Stimulated activated CD4-positive, alpha-beta T cell treated with anti-CD3 and anti-CD28 coated beads, TNF-alpha, amount 100 ng/mL, for 1 hour (primary cell): Measurements from ENCODE around the gene SLC8A1.

Experiments used
- DNase-seq, 3 donors: peaks; one replicate each; pipeline ENCODE4 v3.0.0-alpha.2; 2020; ENCODE audit warnings: low read depth in 3 of 3, low spot score in 1 of 3

SLC8A1 gene

GRCh38 chr2:40281021-40281940 lies 170.6 kb downstream of the SLC8A1 start:
- DNase-seq: no peak

DNA sequence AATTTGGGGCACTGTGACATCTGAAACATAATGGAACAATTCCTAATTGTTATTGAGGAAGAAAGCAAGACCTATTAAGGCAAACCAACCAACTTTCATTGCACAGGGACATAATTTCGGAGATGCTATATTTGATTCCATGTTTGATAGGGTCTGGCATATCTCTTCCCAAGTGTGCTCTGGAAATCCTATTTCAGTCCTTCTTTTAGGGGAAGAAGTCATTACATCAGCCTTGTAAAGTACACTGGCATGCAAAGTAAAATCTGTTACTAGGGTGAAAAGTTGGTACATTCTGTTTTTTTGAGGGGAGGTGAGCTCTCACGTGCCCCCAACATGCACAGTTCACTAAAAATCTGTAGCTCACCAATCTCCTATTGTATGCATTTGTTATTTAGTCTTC lies 172.4 kb downstream of the SLC8A1 start:
- DNase-seq: no peak

GRCh38 chr2:40279001-40279400 lies 172.9 kb downstream of the SLC8A1 start:
- no peak for DNase-seq

GRCh38 chr2:40276076-40276475 lies 175.8 kb downstream of the SLC8A1 start:
- DNase-seq: no peak

DNA sequence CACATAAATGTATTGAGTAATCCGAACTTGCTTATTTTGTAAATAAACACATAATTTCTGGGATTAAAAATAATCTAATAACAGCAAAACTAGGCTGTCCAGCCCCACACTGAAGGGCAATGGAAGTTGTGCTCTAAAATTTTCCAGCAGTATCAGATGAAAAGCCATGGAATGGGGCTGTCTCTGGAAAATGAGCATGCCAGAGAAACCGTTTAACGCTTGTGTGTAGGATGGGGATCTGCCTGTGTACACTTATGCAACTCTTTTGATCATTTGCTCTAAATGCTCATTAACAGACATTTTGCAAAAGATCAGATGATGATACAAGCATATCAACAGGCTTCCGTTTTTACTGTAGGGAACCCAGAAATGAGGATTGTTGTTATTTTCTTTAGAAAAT lies 177.6 kb downstream of the SLC8A1 start:
- DNase-seq: no peak

DNA sequence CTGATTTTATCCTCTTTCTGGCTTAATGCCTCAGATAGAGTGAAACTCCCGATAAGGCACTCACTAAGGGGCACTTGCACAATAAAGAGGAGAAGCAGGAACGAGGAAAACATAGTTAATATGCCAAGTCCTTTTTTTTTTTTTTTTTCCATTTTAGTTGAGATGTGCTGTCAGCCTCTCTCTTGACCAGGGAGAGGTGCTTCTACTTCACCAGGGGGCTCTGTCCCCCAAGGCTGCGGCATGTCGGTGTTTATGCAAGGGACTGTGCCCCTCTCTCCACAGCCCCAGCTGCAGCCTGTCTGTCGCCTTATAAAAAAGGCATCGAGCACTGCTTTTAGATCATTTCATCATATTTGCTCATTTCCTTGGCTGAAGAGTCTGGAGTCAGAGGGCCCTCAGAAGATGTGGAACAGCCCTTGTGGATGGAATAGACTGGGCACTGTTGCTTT lies 178.1 kb downstream of the SLC8A1 start:
- no peak for DNase-seq

GRCh38 chr2:40271094-40271493 lies 180.8 kb downstream of the SLC8A1 start:
- no peak for DNase-seq

GRCh38 chr2:40270372-40270771 lies 181.5 kb downstream of the SLC8A1 start:
- no peak for DNase-seq

- no peak for DNase-seq
These were observed 183.3 kb downstream of the SLC8A1 start for GRCh38 chr2:40268566-40268965.

GRCh38 chr2:40266201-40266600 lies 185.7 kb downstream of the SLC8A1 start:
- DNase-seq: no peak

GRCh38 chr2:40265602-40266001 lies 186.3 kb downstream of the SLC8A1 start:
- DNase-seq: no peak

GRCh38 chr2:40261042-40261441 lies 190.8 kb downstream of the SLC8A1 start:
- no peak for DNase-seq

DNA sequence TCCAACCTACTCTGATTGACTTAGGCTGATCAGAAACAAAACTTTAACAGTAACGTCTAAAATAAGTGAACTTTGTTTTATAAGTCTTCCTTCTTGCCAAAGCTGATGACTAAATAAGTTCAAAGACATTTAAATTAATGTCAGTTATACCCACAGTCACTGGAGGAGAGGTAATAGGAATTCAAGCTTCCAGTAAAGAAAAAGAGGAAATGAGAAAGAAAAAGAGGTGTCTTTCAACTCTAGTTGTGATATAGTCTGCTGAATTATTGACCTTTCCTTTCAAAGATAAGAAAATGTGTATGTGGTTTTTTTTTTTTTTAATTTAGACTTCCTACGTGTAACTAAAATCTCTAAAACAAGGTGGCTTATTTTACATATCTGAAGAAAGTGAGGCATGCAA lies 191.5 kb downstream of the SLC8A1 start:
- no peak for DNase-seq

DNA sequence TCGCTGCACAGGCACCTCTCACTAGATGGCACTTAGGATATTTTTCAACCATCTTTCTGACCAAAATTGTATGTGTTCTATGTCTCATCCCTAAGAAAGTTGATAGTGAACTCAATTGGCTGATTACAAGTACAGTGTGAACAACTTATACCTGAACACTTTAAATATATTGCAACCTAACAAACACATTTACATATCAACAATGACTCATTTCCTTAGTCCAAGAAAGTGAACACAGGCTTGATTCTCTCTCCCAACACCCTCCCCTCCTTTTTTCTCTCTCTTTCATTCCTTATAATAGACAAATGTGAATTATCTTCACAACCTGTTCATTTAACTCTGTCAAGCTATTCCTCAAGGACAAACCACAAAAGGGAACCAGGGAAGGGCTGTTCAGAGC lies 192.0 kb downstream of the SLC8A1 start:
- no peak for DNase-seq

- no peak for DNase-seq
These were observed 193.8 kb downstream of the SLC8A1 start for GRCh38 chr2:40258135-40258457.

DNA sequence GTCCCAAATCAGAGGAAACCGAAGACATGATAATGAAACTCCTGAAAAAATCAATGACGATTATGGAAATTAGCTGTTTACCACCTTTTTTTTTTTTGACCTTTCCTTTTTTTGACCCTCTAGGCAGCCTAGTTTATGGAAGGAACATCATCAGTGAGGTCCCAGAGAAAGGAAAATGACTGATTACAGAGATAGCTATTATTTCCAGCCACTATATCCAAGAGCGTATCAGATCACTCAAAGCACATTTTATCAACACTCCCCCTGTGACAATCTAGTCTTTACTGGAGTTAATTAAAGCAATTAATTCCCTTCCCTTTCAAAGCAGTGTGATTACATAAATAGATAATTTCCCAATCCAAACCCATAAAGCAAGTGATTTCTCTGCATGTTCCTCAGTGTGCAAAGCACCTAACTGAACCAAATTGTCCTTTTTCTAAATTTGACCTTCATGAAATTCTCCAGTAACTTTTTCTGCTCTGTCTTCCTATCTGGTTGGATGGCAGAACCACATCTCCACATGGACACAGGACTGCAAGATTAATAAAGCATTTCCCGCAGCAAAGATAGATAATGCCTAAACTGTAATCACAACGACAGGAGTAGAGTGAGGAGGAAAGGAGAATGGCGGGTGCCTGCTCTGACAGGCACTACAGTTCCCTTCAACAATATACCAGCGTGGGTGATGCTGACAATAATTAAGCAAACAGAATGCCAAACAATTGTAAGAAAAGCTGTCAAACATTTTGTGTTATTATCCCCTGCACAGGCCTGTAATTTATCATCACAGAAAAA lies 194.4 kb downstream of the SLC8A1 start:
- DNase-seq: no peak

GRCh38 chr2:40256649-40257048 lies 195.2 kb downstream of the SLC8A1 start:
- DNase-seq: no peak

GRCh38 chr2:40256008-40256407 lies 195.9 kb downstream of the SLC8A1 start:
- DNase-seq: no peak

GRCh38 chr2:40255103-40255502 lies 196.8 kb downstream of the SLC8A1 start:
- DNase-seq: no peak

DNA sequence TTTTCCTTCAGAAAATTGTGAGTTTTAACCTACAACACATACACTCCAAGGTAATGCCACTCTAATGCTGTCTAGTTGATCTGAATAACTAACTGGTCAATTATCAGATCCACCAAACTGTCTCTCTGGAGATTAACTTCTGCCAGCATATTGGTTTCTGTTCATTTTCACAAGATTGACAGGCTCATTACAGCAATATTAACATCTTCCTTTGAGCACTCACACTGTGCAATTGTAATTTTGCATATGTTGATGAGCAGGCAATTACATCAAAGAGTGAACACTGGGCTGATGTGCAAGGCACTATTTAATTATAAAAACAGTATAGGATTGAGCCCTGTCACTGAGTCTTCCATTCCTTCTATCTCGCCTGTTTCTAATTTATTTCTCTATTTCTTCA lies 197.3 kb downstream of the SLC8A1 start:
- no peak for DNase-seq

GRCh38 chr2:40251137-40251536 lies 200.8 kb downstream of the SLC8A1 start:
- no peak for DNase-seq

DNA sequence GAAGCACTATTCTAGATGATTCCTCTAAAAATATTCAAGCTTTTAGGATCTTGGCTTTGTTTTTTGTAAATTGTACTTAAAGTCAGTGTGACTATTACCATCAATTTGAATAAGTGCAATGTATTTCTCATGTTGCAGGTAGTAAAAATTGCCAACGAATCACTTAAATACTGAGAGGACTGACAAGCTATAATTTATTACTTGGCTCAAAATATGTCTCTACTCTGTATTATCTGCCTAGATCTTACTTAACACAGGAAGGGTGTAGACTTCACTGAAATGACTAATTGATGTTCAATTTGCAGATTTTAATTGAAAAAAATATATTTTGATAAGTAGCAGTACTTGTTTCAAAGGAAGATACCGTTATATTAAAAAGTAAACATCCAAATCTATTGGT lies 202.3 kb downstream of the SLC8A1 start:
- DNase-seq: no peak
